CD14-positive monocyte (primary cell): ENCODE results near the gene BBOF1. TPM values are rescaled to one million over a fixed set of nuclear protein-coding genes. Genes with fewer than 3 reads are reported as not detected.
"Not testable (repeated sequence)": the region's sequence is repeated elsewhere in the genome, so short reads cannot be mapped to it uniquely, and the experiment has no call there.

Experiments used
- DNase-seq, 3 donors: peaks; one replicate each; pipeline ENCODE4 v3.0.0-alpha.2; 2011 to 2022
- H2AFZ ChIP-seq: 2 replicates; pipeline ENCODE4 v1.6.0; 2012; ENCODE audit warnings: mild to moderate bottlenecking, low read depth, low read length, inconsistent platforms; ENCODE audit not compliant: insufficient read depth, poor library complexity, severe bottlenecking
- H3K27ac ChIP-seq, 2 donors: 1 replicate in 1 of 2; 2 replicates in 1 of 2; pipeline ENCODE4 v1.5.1; 2012 to 2013; ENCODE audit warnings: low read length in 2 of 2, control low read depth in 1 of 2, inconsistent platforms in 1 of 2, low read depth in 1 of 2, mild to moderate bottlenecking in 1 of 2
- H3K27me3 ChIP-seq, 2 donors: one replicate each; pipeline versions ENCODE4 v1.6.0 to v1.6.1; 2011 to 2013; ENCODE audit warnings: low read length in 2 of 2; ENCODE audit not compliant: control insufficient read depth in 2 of 2, insufficient read depth in 2 of 2
- H3K36me3 ChIP-seq, 2 donors: replicated peaks in 1 of 2; 1 replicate in 1 of 2; 2 replicates in 1 of 2; pipeline versions ENCODE4 v1.5.1 to v1.6.1; 2012 to 2013; ENCODE audit warnings: low read length in 2 of 2, control low read depth in 1 of 2, inconsistent platforms in 1 of 2, mild to moderate bottlenecking in 1 of 2; ENCODE audit not compliant: insufficient read depth in 2 of 2, control insufficient read depth in 1 of 2
- H3K4me1 ChIP-seq, 2 donors: 1 replicate in 1 of 2; 2 replicates in 1 of 2; pipeline versions ENCODE4 v1.5.1 to v1.6.1; 2012 to 2013; ENCODE audit warnings: low read length in 2 of 2, control low read depth in 1 of 2, inconsistent platforms in 1 of 2, mild to moderate bottlenecking in 1 of 2, moderate library complexity in 1 of 2; ENCODE audit not compliant: insufficient read depth in 2 of 2, control insufficient read depth in 1 of 2
- H3K4me2 ChIP-seq: replicated peaks from 2 replicates; pipeline ENCODE3; 2012; ENCODE audit warnings: low read length, moderate library complexity, mild to moderate bottlenecking; ENCODE audit not compliant: poor library complexity, severe bottlenecking; ENCODE audit errors: extremely low read depth
- H3K4me3 ChIP-seq, 3 experiments: fragments of 200-600 bp in 1 of 3; sonication (generic) in 1 of 3; replicated peaks in 1 of 3; 1 replicate in 2 of 3; 2 replicates in 1 of 3; pipeline ENCODE4 v1.5.1; 2011 to 2013; ENCODE audit warnings: low read length in 3 of 3, mild to moderate bottlenecking in 3 of 3, control low read depth in 2 of 3, low read depth in 2 of 3, inconsistent platforms in 1 of 3, moderate library complexity in 1 of 3
- H3K79me2 ChIP-seq: 2 replicates; pipeline ENCODE4 v1.6.0; 2012; ENCODE audit warnings: mild to moderate bottlenecking, control low read depth, inconsistent platforms, low read length, moderate library complexity; ENCODE audit not compliant: insufficient read depth
- H3K9ac ChIP-seq: 2 replicates; pipeline ENCODE4 v1.6.0; 2017; ENCODE audit warnings: low read length, mild to moderate bottlenecking; ENCODE audit not compliant: insufficient read depth, poor library complexity, severe bottlenecking
- H3K9me3 ChIP-seq, 2 donors: replicated peaks in 1 of 2; 1 replicate in 1 of 2; 2 replicates in 1 of 2; pipeline versions ENCODE4 v1.5.1 to v1.6.1; 2012 to 2013; ENCODE audit warnings: low read length in 2 of 2, control low read depth in 1 of 2; ENCODE audit not compliant: control insufficient read depth in 1 of 2, insufficient read depth in 1 of 2
- H4K20me1 ChIP-seq: 2 replicates; pipeline ENCODE4 v1.6.0; 2012; ENCODE audit warnings: mild to moderate bottlenecking, low read length, control low read depth, moderate library complexity; ENCODE audit not compliant: insufficient read depth
- H3K27ac Mint-ChIP-seq, 7 donors: one replicate each; pipeline ENCODE4 v1.8.0; 2020; ENCODE audit warnings: mild to moderate bottlenecking in 7 of 7, mixed read lengths in 7 of 7, moderate library complexity in 6 of 7, inconsistent platforms in 2 of 7
- H3K27me3 Mint-ChIP-seq, 3 donors: one replicate each; pipeline ENCODE4 v1.8.0; 2021 to 2022; ENCODE audit warnings: low read depth in 3 of 3, mild to moderate bottlenecking in 3 of 3, mixed read lengths in 3 of 3, moderate library complexity in 3 of 3, inconsistent platforms in 1 of 3
- H3K36me3 Mint-ChIP-seq, 2 donors: one replicate each; pipeline ENCODE4 v1.8.0; 2020; ENCODE audit warnings: mixed read lengths in 2 of 2, inconsistent platforms in 1 of 2, mild to moderate bottlenecking in 1 of 2
- H3K4me1 Mint-ChIP-seq: one replicate; pipeline ENCODE4 v1.8.0; 2020; ENCODE audit warnings: mild to moderate bottlenecking, mixed read lengths
- H3K4me3 Mint-ChIP-seq, 2 donors: one replicate each; pipeline ENCODE4 v1.8.0; 2020; ENCODE audit warnings: mild to moderate bottlenecking in 2 of 2, mixed read lengths in 2 of 2, moderate library complexity in 1 of 2
- H3K9me3 Mint-ChIP-seq, 7 donors: one replicate each; pipeline ENCODE4 v1.8.0; 2020 to 2022; ENCODE audit warnings: mixed read lengths in 7 of 7, mild to moderate bottlenecking in 6 of 7, moderate library complexity in 6 of 7, inconsistent platforms in 2 of 7
- WGBS: methylation state at CpG from one replicate; pipeline ENCODE4 v1.1.5; 2013; ENCODE audit warnings: missing lambda C conversion rate; ENCODE audit not compliant: insufficient coverage; 5-methylcytosine and 5-hydroxymethylcytosine counted together
- intact Hi-C, 2 donors: fragments of 100-400 bp; cut with micrococcal nuclease; formaldehyde crosslinking; loops; one replicate each; pipeline versions ENCODE4 v1.15.0 to v1.15.1; 2023
- polyA plus RNA-seq, 3 donors: library from polyadenylated mRNA; depleted of rRNA in 1 of 3; unstranded in 2 of 3; stranded (reverse) in 1 of 3; fragments of 300-500 nt in 2 of 3; fragments of >200 nt in 1 of 3; fragmentation: Illumina TruSeq in 2 of 3; gene quantifications; 1 replicate in 2 of 3; 2 replicates in 1 of 3; pipeline ENCODE4 v1.2.3, GENCODE V29; 2012 to 2021
- TF ChIP-seq, protein P1 (sequence below): fragments of 200-600 bp; IDR thresholded peaks from one replicate; pipeline ENCODE4 v1.8.0; 2022; ENCODE audit warnings: antibody characterized with exemption, mild to moderate bottlenecking

The BBOF1 gene
- polyA plus RNA-seq, 3 donors: 0.01 to 0.94 TPM; not detected in 1

DNA sequence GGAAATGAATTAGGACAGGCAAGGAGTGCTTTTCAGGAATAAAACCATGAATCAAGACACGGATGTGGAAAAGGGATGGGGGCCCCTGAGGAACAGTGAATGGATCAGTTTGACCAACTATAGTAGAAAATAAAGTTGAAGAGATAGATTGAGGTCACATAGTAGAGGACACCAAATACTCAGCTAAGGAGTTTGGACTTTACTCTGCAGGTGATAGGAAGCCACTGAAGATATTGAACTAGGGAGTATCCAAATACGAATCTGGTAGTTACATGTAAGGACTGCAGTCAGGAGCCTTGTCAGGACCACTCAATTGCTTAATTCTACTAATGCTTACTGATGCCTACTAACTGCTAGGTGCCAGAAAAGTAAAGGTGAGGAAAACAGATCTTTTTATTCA, 20.4 kb upstream of the BBOF1 start:
- intact Hi-C loops: no loop called here

GRCh38 chr14:74005664-74006063, 13.5 kb upstream of the BBOF1 start:
- H3K4me2 ChIP-seq, H3K27me3 Mint-ChIP-seq, H3K9me3 Mint-ChIP-seq, H3K9me3 ChIP-seq, intact Hi-C loops, H4K20me1 ChIP-seq, H3K4me3 ChIP-seq, H3K27ac ChIP-seq, H3K79me2 ChIP-seq, H3K4me1 ChIP-seq, DNase-seq, H3K4me1 Mint-ChIP-seq, H3K27me3 ChIP-seq, H3K4me3 Mint-ChIP-seq, H3K9ac ChIP-seq, H2AFZ ChIP-seq: not testable (repeated sequence)
- H3K27ac Mint-ChIP-seq: peak overlapping the region in 1 of 7 donors; percentile 4
- H3K36me3 Mint-ChIP-seq: peaks cover 27 to 28% of the 10 kb centered on the region in 2 donors
- peaks cover 5 to 32% of the 10 kb centered on the region in 2 donors for H3K36me3 ChIP-seq
- no CpG with 5 or more reads among the region's 3 CpGs for WGBS

More for the DNA sequence above, 20.4 kb upstream of the BBOF1 start:
- Mint-ChIP-seq H3K4me3 (no peak overlapping the region), H3K27ac (peak overlapping the region in 2 of 7 donors; percentile 18 to 55), H3K9me3 (no peaks in the 10 kb centered on the region), H3K4me1 (no peaks in the 10 kb centered on the region), H3K27me3 (peaks cover 0 to 1% (median 0%) of the 10 kb centered on the region in 3 donors), H3K36me3 (peaks cover 24 to 26% of the 10 kb centered on the region in 2 donors)
- H4K20me1 ChIP-seq: no peaks in the 10 kb centered on the region
- no peak overlapping the region for H3K4me2 ChIP-seq
- H3K36me3 ChIP-seq: peaks cover 0 to 24% of the 10 kb centered on the region in 2 donors
- TF ChIP-seq, protein P1, sequence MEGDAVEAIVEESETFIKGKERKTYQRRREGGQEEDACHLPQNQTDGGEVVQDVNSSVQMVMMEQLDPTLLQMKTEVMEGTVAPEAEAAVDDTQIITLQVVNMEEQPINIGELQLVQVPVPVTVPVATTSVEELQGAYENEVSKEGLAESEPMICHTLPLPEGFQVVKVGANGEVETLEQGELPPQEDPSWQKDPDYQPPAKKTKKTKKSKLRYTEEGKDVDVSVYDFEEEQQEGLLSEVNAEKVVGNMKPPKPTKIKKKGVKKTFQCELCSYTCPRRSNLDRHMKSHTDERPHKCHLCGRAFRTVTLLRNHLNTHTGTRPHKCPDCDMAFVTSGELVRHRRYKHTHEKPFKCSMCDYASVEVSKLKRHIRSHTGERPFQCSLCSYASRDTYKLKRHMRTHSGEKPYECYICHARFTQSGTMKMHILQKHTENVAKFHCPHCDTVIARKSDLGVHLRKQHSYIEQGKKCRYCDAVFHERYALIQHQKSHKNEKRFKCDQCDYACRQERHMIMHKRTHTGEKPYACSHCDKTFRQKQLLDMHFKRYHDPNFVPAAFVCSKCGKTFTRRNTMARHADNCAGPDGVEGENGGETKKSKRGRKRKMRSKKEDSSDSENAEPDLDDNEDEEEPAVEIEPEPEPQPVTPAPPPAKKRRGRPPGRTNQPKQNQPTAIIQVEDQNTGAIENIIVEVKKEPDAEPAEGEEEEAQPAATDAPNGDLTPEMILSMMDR: no peak
- no peak overlapping the region for H3K9ac ChIP-seq
- no peaks in the 10 kb centered on the region for H3K27me3 ChIP-seq
- no peak overlapping the region for H3K4me3 ChIP-seq
- H3K9me3 ChIP-seq: no peaks in the 10 kb centered on the region
- H3K79me2 ChIP-seq: no peaks in the 10 kb centered on the region
- H2AFZ ChIP-seq: no peak overlapping the region
- H3K4me1 ChIP-seq: no peaks in the 10 kb centered on the region
- DNase-seq: no peak
- WGBS: 89% methylated on average over 1 of the region's 2 CpGs
- no peak overlapping the region for H3K27ac ChIP-seq
